Measurements from ENCODE around the gene SMTN. TPM values are rescaled to one million over a fixed set of nuclear protein-coding genes. Genes with fewer than 3 reads are reported as not detected.

SMTN gene
- total and polyA plus RNA-seq, 2 donors (not counting 3 experiments of a cell fraction or from before 2014, with no cell fraction given), result 59.0 to 197 TPM

GRCh38 chr22:31040542-31041398, 40.3 kb upstream of the SMTN start:
- CTCF ChIA-PET, result no interaction called here
- H2AFZ ChIP-seq (ENCODE audit: low read depth, low read length), result no peak overlapping the region
- H3K4me2 ChIP-seq (ENCODE audit: insufficient read depth, low read length), result no peak overlapping the region
- peaks cover 4% of the 10 kb centered on the region for H3K4me1 ChIP-seq (ENCODE audit: control insufficient read depth, extremely low read depth, insufficient read depth, low read length)
- H4K20me1 ChIP-seq (replicated peaks; ENCODE audit: control insufficient read depth, extremely low read depth, insufficient read depth, low read length), result no peaks in the 10 kb centered on the region
- FAIRE-seq (no peak), DNase-seq (ENCODE audit: low read depth, low spot score) (no peak)
- BruUV-seq (replicated peaks), result no TSS peak
- no peaks in the 10 kb centered on the region for H3K79me2 ChIP-seq (ENCODE audit: control insufficient read depth, insufficient read depth, low read length)
- H3K36me3 ChIP-seq (ENCODE audit: control insufficient read depth in 2 of 2, extremely low read depth in 1 of 2, insufficient read depth in 2 of 2, low read length in 2 of 2), result no peaks in the 10 kb centered on the region
- no peak overlapping the region for H3K9ac ChIP-seq (replicated peaks; ENCODE audit: extremely low read depth, insufficient read depth, low read length)
- H3K9me1 ChIP-seq (replicated peaks; ENCODE audit: control insufficient read depth, extremely low read depth, insufficient read depth, low read length), result no peaks in the 10 kb centered on the region
- no peak overlapping the region for H3K27ac ChIP-seq (ENCODE audit: insufficient read depth, low read depth, low read length)
- no peaks in the 10 kb centered on the region for H3K9me3 ChIP-seq (replicated peaks; ENCODE audit: control insufficient read depth, insufficient read depth, low read length)
- dilution Hi-C loops (cut with MboI; ENCODE audit: extremely low pct_ligation_motif_present, low sequenced_read_pairs) (no loop called here), intact Hi-C loops (cut with micrococcal nuclease) (loop anchor here (10.0 kb wide), 1 partner anchor 256 kb away; no protein-coding TSS in a partner anchor)
- no peak overlapping the region for H3K4me3 ChIP-seq (replicated peaks in 1 of 3; ENCODE audit: insufficient read depth in 1 of 3, low read depth in 1 of 3, low read length in 3 of 3)
- POLR2A ChIA-PET, result no interaction called here
- peaks cover 0 to 5% of the 10 kb centered on the region in 2 experiments for H3K27me3 ChIP-seq (ENCODE audit: control insufficient read depth in 2 of 2, insufficient read depth in 2 of 2, low read length in 2 of 2)
- TF ChIP-seq MAX (IDR thresholded peaks at IDR 0.05; ENCODE audit: insufficient read depth, insufficient read length) (no peak), CTCF (IDR thresholded peaks at IDR 0.05; ENCODE audit: extremely low read depth in 1 of 2, insufficient read depth in 1 of 2, low read depth in 1 of 2, low read length in 2 of 2) (no peak), FOS (IDR thresholded peaks at IDR 0.05; ENCODE audit: borderline replicate concordance, insufficient read depth, low read length) (no peak), MYC (IDR thresholded peaks at IDR 0.05; ENCODE audit: low read depth, low read length) (no peak), EZH2 (IDR thresholded peaks at IDR 0.05; ENCODE audit: borderline replicate concordance, low read depth, low read length, severe bottlenecking) (no peak), POLR2A (IDR thresholded peaks at IDR 0.05; ENCODE audit: low read depth, low read length) (no peak), GATA2 (IDR thresholded peaks at IDR 0.05; ENCODE audit: insufficient read depth, insufficient read length, low read depth, low read length) (no peak), POLR2AphosphoS5 (IDR thresholded peaks at IDR 0.05; ENCODE audit: insufficient read depth, low read depth, low read length) (no peak)
